HG03439 (cell line): Measurements from ENCODE around the gene ARID5B.

Experiments used
- ATAC-seq: cut with Tn5 transposase; IDR thresholded peaks from one replicate; pipeline ENCODE4 v1.9.1; 2021; ENCODE audit warnings: mild to moderate bottlenecking, moderate library complexity; ENCODE audit not compliant: unreplicated experiment

Gene ARID5B

DNA sequence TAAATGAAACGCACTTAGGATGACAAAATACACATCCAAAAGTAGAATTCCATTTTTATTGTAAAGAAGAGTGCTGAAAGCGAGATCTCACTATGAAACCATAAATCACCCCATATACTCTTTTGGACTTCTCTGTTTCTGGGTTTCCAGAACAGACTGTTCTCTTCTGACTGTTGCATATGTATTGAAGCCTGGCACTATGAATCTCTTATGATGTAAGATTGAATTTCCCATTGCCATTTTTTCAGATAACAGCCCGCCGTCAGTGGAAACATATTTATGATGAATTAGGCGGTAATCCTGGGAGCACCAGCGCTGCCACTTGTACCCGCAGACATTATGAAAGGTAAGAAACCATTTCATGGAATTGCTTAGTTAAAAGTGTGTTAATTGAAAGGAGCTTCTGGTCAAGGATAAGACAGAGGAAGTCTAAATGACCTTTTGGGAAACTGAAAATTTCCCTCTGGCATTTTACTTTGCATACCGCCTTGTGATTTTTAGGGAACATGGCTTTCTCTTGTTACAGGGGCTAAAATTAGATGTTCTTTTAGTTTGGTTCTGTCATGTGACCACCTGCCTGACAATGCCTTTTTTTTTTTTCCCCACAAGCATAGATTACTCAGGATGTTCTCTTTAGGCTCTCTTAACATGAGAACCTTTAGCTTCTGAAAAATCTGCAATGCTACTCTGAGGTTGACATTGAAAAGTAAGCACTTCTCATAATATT is 168.1 kb downstream of the ARID5B start:
- ATAC-seq = no peak

DNA sequence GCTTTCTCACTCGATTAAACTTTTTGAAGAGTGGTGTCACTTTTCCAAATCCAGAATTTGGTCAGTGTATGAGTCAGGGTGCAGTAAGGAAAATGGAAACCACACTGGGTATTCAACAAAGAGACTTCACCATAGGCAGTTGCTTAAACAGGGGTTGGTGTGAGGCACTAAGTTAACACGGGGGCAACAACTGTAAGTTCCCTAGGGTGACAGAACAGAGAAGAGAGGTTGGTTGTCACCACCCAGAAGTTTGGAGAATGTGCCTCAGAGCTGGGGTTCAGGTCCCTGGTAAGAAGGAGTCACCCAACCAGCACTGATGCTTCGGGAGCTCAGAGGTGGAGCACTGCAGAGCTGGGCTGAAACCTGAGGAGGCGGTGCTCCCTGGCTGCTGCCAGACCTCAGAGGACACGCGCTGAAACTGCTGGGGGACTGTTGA is 170.4 kb downstream of the ARID5B start:
- ATAC-seq = no peak

DNA sequence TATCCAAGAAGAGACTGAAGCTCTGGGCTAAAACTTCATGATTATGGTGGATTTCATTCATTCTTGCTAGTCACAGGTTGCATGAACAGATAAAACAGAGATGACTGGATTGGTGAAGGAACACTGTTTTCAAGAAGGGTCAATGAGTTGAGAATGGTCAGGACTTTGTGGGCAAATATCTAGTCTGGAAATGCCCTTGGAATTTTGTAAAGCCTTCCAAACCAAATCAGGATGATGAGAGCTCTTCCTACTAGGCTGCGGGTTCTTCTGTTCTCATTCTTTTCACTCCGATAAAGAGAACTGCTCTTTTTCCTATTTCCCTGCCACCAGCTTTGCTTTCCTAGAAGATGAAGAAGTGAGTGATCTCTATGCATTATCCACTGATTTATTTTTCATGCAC is 171.4 kb downstream of the ARID5B start:
- ATAC-seq = no peak

DNA sequence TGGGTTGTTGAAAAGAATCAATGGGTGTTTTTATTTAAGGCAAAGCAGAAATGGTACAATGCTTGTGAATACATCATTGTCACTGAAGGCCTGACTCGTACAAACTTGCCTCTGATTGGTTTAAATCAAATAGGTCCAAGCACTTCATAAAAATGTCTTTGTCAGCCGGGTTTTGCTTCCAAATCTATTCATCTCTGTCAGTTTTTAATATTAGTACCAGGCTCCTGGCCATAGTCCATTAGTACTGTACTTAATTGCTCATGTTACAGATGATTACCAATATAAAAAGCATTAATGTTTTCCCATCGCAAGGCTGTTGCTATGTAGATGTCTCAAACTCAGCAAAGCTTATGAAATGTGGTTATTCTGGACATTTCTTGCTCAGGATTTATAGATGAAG is 171.9 kb downstream of the ARID5B start:
- no peak for ATAC-seq

DNA sequence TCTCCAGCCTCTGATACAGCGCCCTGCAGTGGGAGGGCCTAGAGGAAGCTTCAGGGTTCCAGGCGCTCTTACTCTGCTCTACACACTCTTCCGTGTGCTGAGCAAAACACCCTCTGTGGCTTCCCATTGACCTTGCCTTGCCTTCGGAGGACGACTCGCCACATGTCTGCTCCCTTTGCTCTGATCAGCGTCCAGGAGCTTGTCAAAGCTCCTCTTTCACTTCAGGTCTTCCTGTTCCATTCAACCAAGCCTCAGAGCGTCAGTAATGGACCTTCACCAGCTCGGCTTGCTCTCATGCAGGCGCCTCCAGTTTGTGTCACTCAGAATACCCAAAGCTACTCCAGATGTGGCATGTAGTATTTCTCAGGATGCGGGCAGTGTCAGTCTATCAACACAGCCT is 173.9 kb downstream of the ARID5B start:
- ATAC-seq = no peak

DNA sequence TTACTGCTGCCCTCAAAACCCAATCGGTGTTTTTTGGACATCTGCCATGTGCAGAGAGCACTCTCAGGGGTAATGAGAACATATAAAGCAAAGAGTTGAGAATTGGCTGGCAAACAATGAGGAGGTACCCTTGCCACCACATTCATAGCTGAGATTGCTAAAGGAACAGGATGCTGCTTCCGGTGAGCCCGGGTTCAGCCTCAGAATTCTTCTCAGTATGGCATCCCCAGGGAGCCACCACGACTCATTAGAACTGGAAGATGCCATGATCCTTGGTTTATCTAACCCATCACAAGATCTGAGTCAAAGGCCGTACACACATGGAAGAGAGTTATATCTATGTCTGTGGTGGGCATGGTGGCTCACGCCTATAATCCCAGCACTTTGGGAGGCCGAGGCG is 174.4 kb downstream of the ARID5B start:
- no peak for ATAC-seq

DNA sequence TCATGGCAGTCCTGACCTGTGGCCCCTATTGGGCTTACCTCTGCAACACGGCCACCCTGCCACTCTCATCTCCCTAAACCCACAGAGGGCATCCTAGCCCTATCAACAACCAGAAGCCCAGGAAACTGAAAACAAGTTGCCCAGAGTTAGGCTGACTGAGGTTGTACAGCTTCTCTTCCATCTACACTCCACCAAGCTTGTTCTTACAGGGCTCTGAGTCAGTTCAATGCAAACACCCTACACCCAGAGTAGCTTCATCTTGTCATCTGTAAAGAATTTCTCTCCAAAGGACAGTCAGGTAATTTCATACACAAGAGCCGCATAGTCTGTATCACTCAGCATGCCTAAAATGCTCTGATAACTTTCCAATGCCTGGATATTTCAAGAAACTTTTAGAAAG is 175.4 kb downstream of the ARID5B start:
- no peak for ATAC-seq

DNA sequence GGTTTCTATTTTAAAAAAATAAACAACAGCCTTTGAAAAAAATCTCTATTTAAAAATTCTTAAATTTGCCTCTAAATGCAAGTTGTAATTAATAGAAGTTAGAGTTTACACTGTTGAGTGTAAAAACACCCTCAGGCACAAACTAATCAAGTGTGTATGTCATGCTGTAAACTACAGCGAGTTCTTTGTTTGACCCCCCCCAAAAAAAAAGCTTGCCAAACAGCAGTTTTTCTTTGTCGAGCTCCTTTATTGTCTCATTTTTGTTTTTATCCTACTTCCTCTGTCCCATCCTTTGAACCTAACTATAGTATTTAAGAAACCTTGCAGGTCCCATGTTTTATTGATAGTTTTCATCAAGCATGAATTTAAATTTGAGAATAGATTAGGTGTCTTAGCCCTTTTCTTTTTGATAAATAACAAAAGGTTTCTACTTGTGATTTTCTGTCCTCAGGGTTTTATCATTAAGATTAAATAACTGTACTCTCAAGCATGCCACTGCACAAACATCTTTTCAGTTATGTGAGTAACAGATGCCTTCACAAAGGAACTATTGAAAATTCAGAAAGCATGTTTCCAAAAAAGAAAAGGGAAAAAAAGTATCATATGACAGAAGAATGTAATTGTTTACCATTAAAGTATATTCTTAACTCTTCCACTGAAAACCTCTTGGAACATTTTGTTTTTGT is 176.0 kb downstream of the ARID5B start:
- ATAC-seq = no peak

DNA sequence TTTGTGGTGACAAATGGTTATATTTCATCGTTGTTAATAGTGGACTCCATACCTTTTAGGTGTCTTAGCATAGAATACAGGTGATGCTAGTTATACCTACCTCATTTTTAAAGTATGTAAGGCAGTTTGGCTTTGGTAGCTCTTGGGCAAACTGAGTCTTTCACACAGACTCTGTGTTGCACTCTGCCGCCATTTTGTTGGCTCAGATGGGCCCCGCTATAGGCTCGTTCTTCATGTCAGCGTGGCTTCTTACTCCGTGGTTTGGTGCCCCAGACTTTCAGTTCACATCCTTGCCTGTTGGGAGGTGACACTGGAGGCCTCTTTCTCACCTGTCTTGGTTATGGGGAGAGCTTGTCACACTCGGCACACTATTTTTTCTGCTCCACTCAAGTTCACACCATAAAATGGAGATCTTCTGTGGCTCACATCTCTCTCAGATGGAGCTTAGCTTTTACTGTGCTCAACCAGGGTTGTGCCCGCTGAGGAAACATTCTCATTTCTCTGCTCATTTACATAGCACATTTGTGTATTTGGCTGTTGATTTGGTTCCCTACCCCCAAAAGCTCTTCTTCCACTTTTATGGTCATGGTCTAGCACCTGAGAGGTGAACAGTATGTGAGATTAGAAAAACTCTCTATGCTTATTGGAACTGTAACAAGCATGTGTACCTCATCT is 178.5 kb downstream of the ARID5B start:
- ATAC-seq = peak; percentile 63

DNA sequence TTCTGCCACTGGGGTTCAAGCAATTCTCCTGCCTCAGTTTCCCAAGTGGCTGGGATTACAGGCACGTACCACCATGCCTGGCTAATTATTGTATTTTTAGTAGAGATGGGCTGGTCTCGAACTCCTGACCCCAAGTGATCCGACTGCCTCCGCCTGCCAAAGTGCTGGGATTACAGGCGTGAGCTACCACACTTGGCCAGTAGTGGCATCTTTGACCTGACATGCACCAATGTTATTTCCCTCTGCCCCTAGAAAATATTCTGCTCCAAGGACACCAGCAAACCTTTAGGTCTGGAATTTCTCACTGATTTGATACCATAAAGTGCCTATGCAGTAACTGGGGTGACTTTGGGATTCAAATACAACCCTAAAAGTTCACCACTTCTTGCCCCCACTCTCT is 179.4 kb downstream of the ARID5B start:
- ATAC-seq = no peak

DNA sequence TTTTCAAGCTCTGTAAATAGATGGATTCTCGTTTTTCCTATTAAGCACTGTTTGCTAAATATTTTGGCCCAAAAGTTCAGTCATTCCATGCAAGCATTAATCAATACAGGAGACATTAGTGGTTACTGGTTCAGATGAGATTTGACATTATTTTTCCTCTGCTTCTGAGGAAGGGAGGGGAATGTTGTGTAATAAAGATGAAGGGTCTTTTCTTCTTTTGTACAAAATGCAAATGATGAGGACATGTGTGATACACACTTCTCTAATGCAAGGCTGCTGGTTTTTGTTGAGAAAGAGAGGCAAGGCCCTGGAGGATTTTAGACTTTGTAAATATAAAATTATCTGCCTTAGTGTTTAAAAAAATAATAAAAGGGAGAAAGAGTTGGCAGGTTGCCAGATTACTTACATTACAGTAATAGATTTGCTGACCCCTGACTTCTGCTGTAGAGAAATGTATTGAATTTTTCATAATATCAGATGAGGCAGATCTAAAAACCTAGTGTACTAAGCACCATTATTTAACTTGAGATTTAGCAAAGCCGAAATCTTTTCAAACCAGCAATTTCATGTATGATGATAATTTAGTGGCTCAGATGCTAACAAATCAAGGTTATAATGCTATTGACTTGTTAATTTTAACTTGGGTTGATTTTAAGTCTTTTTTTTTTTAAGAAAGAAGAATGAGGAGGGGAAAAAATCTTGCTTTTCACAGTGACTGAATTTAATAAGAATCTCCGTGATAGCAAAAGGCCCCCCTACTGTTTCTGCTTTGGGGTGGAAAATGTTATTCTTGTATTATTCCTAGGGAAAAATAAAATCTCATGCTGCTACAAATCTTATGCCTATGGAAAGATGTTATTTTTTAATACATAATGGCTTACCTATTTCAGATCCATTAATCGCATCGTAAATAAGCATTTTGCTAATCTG is 180.1 kb downstream of the ARID5B start:
- no peak for ATAC-seq

DNA sequence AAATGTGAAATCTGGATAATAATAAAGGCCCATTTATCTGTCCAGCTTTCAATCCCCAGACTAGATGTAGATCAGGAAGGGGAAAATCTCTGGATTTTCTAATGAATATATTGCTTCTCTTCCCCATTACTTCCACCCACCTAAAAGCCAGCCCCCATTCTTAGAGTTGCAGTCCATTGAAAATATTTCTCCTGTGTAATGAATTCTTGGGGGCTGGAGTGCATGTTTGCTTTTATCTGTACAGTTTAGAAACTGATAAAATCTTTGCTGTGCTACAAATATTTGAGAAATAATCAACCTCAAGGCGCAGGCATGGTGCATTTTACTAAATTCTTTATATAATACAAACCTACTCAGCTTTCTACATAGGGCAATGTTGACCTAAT is 180.8 kb downstream of the ARID5B start:
- no peak for ATAC-seq

DNA sequence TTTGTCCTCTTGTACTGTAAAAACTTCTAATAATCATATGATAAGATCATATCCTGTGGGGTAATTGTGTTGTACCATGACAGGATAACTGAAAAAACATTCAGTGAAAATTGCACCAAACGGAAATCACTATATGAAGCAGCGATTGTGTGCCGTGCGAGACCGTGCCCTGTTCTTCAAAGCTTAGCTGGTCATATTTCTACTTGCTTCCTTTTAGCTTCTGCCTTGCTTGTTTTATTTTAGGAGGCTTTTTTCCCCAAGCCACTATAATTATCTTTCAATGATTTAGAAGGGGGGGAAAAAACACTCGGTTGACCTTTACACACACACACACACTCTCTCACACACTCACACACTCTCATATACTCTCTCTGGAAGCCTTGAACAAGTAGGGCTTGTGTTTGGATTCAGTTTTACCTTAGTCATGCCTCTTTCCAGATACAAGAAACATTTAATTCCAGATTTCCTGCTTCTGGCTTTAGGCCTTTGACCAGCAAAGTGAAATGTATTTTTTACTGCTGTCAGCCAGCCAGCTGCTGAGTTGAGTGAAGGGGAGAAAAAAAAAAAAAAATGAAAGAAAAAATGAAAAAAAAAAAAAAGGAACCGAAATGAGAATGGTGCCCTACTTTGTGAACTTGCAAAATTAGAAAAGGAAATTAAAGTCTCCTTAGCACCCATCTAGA is 181.4 kb downstream of the ARID5B start:
- ATAC-seq = no peak

DNA sequence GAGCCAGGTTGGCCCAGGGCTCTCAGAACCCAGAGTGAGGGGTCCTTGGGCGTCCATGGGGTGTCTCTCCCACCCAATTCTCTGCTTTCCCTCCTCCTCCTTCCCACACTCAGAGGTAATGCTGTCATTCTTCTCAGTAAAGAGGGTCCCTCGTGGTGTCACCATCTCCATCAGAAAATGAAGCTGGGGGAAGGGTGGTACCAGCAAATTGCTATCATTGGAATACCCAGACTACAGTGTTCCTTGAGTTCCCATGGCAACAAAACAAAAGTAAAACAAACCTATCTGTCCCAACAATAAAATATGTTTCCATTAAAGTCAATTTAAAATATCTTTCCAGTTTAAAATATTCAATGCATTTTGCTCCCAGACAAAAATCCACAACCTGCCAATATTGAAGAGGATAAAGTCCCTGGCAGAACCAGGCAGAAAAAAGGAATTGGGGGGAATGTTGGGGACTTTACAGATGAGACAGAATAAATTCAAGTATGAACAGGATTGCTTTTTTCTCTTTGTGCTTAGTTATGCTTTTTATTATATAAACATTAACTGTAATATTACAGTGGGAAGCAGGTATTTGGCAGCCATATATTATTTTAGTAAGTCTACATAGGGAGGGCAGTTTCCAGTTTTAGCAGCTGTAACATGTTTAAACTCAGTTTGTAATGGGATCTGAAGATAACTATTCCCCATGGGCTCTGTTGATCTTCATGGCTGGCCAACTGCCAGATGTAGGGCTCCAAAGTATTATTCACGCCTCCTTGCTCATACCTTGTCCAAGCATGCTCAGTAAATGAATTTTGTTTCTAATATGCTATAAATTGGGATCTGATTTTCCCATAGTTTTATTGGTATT is 182.1 kb downstream of the ARID5B start:
- ATAC-seq = no peak

DNA sequence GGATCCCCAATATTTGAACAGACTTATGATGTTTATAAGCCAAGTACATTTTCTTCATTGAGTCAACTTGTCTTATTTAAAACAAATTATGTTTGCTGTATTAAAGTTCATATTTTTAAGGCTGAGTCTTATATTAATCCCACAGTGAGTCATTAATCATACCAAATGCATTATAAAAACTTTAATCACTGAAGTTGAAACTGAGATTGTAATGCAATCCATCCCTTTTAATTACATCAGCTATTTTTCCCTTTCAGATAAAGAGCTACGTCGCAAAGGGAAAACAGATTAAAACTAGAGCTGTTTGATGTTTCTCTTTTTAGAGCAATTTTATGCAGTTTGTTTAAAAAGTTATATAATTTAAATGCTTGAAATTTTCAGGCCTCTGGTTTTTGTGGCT is 183.0 kb downstream of the ARID5B start:
- no peak for ATAC-seq

DNA sequence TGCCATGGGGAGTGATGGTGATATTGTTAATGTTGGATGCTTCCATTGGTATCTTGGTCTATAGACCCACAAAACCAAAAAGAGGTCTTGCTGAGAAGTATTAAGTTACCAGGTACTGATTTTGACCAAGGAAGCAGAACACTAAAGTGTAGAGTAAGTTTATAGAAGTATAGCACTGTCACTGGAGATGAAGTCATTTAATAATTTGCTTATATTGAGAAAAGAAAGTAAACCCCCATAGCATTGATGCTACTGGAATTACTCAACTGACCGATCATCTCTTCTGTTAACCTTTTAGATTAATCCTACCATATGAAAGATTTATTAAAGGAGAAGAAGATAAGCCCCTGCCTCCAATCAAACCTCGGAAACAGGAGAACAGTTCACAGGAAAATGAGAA is 183.9 kb downstream of the ARID5B start:
- ATAC-seq = no peak

DNA sequence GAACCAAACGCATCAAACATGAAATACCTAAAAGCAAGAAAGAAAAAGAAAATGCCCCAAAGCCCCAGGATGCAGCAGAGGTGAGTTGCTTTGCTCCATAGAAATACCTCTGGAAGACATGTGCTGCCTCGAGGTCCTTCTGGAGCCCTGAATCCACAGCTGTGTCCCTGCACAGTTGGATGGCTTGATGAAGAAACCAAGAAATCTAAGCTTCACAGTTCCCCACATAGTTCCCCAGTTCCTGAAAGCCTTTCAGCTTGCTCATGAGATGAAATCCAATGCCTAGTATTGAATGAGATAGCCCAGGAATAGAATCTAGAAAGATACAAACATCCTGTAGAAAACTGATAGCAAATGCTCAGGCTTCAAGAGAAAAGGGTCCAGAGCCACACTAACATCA is 184.3 kb downstream of the ARID5B start:
- ATAC-seq = no peak

DNA sequence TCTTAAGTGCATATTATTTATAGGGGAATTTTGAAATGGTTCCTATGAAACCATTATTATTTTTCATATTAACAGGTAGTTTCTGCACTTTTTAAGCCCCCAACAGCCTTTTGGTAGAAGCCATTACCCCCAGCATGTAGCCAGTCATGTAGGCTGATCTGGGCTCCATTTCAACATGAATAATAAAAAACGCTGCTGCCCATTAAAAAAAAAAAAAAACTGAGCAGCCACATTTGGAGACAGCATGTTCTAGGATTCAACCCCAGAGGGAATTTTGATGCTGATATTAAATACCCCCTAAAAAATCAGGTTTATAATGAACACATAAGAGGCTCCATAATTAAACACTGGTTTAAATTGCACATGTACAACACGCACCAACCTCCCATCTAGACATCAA is 185.8 kb downstream of the ARID5B start:
- ATAC-seq = no peak

DNA sequence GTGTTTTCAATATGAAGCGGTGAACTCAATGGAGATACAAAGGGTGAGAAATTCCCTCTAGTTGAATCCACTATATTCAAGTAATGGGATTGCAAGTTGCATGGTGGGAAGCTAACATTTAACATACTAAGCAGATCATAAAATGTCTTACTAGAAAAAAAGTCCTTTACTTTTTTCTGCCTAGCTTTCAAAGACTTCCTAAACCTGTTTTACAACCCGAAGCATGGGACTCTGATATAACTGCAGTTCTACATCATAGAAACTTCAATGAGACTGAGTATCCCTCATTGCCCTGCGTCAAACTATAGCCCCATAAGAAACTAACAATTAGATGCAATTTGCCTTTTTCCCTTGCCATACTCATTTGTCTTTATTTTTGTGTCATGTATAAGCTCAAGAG is 187.3 kb downstream of the ARID5B start:
- no peak for ATAC-seq
